ENCODE results near the gene ZNF215.
"Not testable (repeated sequence)": the region's sequence is repeated elsewhere in the genome, so short reads cannot be mapped to it uniquely, and the experiment has no call there.

ZNF215 gene

DNA sequence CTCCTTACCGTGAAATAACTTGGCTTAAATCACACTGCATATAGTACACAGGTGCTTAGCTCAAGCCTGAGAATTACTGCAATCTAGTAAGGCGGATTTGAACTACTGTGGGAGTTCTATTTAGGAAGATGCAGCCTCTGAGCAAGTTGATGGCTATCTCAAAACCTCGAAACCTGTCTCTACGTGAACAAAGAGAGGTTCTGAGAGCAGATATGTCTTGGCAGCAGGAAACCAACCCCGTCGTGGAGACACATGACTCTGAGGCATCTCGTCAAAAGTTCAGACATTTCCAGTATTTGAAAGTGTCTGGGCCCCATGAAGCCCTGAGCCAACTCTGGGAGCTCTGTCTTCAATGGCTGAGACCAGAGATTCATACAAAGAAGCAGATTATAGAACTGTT lies 5.9 kb downstream of the ZNF215 start:
- DNase-seq (ENCODE audit: low read depth in 4 of 4, low spot score in 1 of 4): no peak

GRCh38 chr11:6941970-6942369 lies 15.7 kb downstream of the ZNF215 start:
- DNase-seq (ENCODE audit: low read depth in 4 of 4, low spot score in 1 of 4): no peak

GRCh38 chr11:6943131-6943530 lies 16.9 kb downstream of the ZNF215 start:
- DNase-seq (ENCODE audit: low read depth in 4 of 4, low spot score in 1 of 4): no peak

DNA sequence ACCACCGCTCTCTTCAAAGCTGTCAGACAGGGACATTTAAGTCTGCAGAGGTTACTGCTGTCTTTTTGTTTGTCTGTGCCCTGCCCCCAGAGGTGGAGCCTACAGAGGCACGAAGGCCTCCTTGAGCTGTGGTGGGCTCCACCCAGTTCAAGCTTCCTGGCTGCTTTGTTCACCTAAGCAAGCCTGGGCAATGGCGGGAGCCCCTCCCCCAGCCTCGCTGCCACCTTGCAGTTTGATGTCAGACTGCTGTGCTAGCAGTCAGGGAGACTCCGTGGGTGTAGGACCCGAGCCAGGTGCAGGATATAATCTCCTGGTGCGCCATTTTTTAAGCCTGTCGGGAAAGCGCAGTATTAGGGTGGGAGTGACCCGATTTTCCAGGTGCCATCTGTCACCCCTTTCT lies 28.0 kb downstream of the ZNF215 start:
- DNase-seq (ENCODE audit: low read depth in 4 of 4, low spot score in 1 of 4): not testable (repeated sequence)

DNA sequence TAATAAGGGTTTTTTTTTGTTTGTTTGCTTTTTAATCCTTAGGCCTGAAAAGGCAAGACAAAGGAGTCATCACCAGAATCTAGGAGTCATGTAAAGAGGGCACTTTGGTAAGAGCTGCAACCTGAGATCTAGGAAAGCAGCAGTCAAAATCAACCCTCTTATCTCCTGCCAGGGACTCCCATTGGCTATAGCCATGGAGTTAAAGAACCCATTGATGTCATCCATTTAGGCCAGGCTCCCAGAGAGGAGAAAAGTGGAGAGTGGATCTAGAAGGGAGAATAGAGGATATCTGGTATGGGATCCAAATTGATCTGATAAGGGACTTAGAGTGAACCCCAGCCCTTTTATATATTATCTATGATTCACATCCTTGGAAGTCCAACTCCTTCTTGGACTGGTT lies 35.9 kb downstream of the ZNF215 start:
- DNase-seq (ENCODE audit: low read depth in 4 of 4, low spot score in 1 of 4): no peak

DNA sequence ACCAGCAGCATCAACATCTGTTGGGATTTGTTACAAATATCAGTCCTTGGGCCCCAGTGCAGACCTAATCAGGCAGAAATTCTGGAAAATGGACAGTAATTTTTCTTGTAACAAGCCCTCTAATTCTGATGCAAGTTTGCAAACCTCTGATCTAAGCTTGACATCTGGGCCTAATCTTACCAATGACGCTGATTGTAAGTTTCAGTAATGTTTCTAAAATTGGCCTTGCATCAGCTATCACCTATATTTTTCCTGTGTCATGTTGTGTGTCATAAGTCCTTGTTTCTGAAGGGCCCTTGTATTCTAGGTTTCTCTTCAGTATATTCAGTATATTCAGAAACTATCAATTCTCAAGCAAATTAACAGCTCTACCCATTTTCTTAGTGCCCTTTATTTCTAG lies 36.4 kb downstream of the ZNF215 start:
- DNase-seq (ENCODE audit: low read depth in 4 of 4, low spot score in 1 of 4): no peak

GRCh38 chr11:6968816-6969215 lies 42.6 kb downstream of the ZNF215 start:
- DNase-seq (ENCODE audit: low read depth in 4 of 4, low spot score in 1 of 4): no peak

DNA sequence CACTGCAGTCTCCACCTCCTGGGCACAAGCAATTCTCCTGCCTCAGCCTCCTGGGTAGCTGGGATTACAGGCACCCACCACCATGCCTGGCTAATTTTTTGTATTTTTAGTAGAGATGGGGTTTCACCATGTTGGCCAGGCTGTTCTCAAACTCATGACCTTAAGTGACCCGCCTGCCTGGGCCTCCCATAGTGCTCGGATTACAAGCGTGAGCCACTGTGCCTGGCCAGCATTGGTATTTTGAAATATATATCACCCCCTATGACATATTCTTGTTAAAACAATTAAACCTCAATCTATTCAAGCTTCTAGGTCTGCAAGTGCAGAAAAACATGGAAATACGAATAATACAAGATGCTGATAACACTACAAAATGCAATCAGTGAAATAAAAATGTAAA lies 43.6 kb downstream of the ZNF215 start:
- not testable (repeated sequence) for DNase-seq (ENCODE audit: low read depth in 4 of 4, low spot score in 1 of 4)

- DNase-seq (ENCODE audit: low read depth in 4 of 4, low spot score in 1 of 4): no peak
Measured at GRCh38 chr11:6979365-6979764, 53.1 kb downstream of the ZNF215 start.

DNA sequence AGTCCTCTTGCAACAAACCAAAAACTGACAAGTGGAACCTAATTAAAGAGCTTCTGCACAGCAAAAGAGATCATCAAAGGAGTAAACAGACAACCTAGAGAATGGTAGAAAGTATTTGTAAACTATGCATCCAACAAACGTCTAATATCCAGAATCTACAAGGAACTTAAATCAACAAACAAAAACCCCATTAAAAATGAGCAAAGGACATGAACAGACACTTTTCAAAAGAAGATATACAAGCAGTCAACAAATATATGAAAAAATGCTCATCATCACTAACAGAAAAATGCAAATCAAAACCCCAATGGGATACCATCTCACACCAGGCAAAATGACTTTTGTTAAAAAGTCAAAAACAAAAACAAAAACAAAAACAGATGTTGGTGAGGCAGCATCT lies 60.3 kb downstream of the ZNF215 start:
- DNase-seq (ENCODE audit: low read depth in 4 of 4, low spot score in 1 of 4): no peak

DNA sequence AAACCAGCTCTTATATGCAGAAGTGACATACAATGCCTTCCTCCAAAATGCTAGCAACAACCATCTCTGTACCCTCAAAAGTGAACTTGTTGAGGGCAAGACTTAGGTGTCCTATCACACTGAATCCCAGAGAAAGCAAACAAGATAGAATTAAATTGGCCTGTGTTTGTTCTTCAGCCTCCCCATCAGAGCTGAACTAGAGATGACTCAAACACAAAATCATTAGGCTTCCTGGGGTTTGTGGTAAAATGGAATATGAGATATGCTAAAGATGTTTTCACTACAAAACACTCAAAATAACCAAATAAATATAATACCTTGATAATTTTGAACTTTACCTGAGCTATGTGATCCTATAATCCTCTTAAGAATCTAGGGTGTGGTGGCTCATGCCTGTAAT lies 62.3 kb downstream of the ZNF215 start:
- no peak for DNase-seq (ENCODE audit: low read depth in 4 of 4, low spot score in 1 of 4)

DNA sequence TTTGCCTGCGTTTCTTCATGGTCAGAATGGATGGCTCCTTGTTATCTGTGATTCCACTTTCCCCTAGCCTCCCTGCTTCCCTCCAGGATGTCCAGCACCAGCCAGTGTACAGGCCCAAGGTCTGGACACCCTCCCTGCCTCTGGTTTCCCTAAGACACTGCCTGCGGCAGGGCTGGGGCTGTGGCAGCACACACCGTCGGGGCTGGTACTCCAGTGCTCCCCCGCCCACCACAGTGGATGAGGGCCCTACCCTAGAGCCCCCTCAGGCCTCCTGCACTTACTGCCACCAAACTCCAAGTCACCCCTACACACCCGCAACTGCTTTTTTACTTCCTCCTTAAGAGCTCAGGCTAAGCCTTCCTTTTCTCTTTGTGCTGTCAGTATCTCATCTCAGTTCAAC lies 65.0 kb downstream of the ZNF215 start:
- DNase-seq (ENCODE audit: low read depth in 4 of 4, low spot score in 1 of 4): no peak

DNA sequence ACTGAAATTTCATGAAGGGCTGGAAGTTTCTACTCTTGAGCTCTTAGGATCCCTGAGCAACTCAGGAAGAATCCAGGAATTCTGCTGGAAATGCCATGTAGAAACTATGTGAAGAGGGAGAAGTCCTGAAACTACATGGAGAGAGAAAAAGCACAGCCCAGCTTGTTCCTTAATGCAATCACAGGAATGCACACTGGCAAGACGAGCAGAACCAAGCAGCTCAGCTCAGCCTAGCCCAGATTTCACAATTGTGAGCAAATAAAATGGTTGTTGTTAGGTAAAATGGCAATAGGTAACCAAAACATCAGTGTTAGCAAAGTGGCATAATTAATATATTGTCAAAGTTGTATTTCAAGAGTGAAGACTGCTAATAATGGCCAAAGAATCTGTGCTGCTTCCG lies 65.8 kb downstream of the ZNF215 start:
- DNase-seq (ENCODE audit: low read depth in 4 of 4, low spot score in 1 of 4): no peak

GRCh38 chr11:6992457-6993417 lies 66.5 kb downstream of the ZNF215 start:
- no peak for DNase-seq (ENCODE audit: low read depth in 4 of 4, low spot score in 1 of 4)

DNA sequence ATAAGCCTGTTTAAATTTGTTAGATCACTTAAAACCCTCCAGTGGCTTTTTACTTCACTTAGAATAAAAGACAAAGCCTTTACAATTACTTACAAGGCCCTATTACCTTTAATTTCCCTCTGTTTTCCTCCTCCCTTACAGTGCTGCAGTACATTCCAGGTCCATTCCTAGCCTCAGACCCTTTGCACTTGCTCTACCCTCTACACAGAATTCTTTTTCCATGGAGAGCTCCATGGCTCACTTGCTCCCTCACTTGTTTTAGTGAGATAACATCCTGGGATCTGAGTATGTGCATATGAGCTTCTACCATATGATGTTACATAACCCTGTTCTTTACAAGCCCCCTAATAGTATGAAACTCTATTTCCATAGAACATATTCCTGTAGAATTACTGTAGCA lies 69.5 kb downstream of the ZNF215 start:
- DNase-seq (ENCODE audit: low read depth in 4 of 4, low spot score in 1 of 4): no peak

GRCh38 chr11:7004482-7004881 lies 78.3 kb downstream of the ZNF215 start:
- no peak for DNase-seq (ENCODE audit: low read depth in 4 of 4, low spot score in 1 of 4)
